Measurements from ENCODE around the gene ATP9A. TPM values are rescaled to one million over a fixed set of nuclear protein-coding genes. Genes with fewer than 3 reads are reported as not detected.

The ATP9A gene
- total RNA-seq, 2 donors from 2014 or later: 19.5 to 23.4 TPM

DNA sequence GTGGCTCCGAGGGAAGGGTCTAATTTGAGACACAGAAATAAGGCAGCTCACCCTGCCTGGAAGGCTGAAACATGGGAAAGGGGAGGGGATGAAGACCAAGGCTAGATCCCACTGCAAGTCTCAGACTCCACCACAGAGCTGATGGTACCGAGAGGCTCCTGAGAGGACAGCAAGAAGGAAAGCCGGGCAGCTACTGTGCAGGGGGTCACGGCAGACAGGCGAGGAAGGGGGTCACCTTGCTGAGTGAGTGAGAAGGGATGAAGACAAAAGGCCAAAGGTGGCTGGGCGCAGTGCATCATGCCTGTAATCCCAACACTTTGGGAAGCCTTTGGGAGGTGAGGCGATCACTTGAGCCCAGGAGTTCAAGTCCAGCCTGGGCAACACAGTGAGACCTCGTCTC is 100.7 kb downstream of the ATP9A start:
- peaks cover 15% of the 10 kb centered on the region for H3K36me3 ChIP-seq
- no peak overlapping the region for H3K27ac ChIP-seq
- H3K27me3 ChIP-seq: no peaks in the 10 kb centered on the region
- no peak overlapping the region for H3K4me3 ChIP-seq
- H3K4me1 ChIP-seq: no peaks in the 10 kb centered on the region
- TF ChIP-seq, protein P1, sequence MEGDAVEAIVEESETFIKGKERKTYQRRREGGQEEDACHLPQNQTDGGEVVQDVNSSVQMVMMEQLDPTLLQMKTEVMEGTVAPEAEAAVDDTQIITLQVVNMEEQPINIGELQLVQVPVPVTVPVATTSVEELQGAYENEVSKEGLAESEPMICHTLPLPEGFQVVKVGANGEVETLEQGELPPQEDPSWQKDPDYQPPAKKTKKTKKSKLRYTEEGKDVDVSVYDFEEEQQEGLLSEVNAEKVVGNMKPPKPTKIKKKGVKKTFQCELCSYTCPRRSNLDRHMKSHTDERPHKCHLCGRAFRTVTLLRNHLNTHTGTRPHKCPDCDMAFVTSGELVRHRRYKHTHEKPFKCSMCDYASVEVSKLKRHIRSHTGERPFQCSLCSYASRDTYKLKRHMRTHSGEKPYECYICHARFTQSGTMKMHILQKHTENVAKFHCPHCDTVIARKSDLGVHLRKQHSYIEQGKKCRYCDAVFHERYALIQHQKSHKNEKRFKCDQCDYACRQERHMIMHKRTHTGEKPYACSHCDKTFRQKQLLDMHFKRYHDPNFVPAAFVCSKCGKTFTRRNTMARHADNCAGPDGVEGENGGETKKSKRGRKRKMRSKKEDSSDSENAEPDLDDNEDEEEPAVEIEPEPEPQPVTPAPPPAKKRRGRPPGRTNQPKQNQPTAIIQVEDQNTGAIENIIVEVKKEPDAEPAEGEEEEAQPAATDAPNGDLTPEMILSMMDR (IDR thresholded peaks at IDR 0.05): no peak
- no peaks in the 10 kb centered on the region for H3K9me3 ChIP-seq
- DNase-seq (ENCODE audit: low spot score): no peak

GRCh38 chr20:51667002-51667408 is 101.2 kb downstream of the ATP9A start:
- no peak for DNase-seq (ENCODE audit: low spot score)
- Histone ChIP-seq H3K4me3 (no peak overlapping the region), H3K27ac (no peak overlapping the region), H3K27me3 (no peaks in the 10 kb centered on the region), H3K4me1 (no peaks in the 10 kb centered on the region), H3K36me3 (peaks cover 15% of the 10 kb centered on the region), H3K9me3 (no peaks in the 10 kb centered on the region)
- TF ChIP-seq, protein P1 (IDR thresholded peaks at IDR 0.05): no peak

- Histone ChIP-seq H3K27ac (no peak overlapping the region), H3K9me3 (no peaks in the 10 kb centered on the region), H3K4me1 (no peaks in the 10 kb centered on the region), H3K36me3 (peaks cover 15% of the 10 kb centered on the region), H3K4me3 (no peak overlapping the region), H3K27me3 (no peaks in the 10 kb centered on the region)
- no peak for DNase-seq (ENCODE audit: low spot score)
- TF ChIP-seq, protein P1 (IDR thresholded peaks at IDR 0.05): no peak
These were observed 102.1 kb downstream of the ATP9A start for GRCh38 chr20:51666126-51666525.

DNA sequence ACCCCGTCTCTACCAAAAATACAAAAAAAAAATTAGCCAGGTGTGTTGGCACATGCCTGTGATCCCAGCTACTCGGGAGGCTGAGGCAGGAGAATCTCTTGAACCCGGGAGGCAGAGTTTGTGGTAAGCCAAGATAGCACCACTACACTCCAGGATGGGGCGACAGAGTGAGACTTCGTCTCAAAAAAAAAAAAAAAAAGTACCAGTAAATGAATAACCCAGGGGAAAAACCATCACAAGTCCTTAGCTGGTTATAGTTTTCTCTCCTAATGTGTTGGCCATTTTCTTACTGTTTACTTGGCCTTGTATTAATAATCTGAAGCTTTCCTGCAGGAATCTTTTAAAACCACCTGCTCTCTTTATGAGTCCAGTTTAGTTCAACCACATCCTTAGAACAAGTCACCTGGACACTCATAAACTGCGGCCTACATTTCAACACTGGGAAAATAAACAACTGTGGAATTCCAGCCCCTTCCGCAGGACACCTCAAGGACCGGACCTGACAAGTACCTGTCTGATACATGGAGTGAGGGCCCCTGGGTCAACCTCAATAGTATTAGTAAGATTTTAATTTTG is 102.6 kb downstream of the ATP9A start:
- H3K36me3 ChIP-seq: peaks cover 15% of the 10 kb centered on the region
- no peaks in the 10 kb centered on the region for H3K4me1 ChIP-seq
- no peak for DNase-seq (ENCODE audit: low spot score)
- no peaks in the 10 kb centered on the region for H3K9me3 ChIP-seq
- no peak overlapping the region for H3K27ac ChIP-seq
- TF ChIP-seq, protein P1 (IDR thresholded peaks at IDR 0.05): no peak
- H3K27me3 ChIP-seq: no peaks in the 10 kb centered on the region
- no peak overlapping the region for H3K4me3 ChIP-seq

DNA sequence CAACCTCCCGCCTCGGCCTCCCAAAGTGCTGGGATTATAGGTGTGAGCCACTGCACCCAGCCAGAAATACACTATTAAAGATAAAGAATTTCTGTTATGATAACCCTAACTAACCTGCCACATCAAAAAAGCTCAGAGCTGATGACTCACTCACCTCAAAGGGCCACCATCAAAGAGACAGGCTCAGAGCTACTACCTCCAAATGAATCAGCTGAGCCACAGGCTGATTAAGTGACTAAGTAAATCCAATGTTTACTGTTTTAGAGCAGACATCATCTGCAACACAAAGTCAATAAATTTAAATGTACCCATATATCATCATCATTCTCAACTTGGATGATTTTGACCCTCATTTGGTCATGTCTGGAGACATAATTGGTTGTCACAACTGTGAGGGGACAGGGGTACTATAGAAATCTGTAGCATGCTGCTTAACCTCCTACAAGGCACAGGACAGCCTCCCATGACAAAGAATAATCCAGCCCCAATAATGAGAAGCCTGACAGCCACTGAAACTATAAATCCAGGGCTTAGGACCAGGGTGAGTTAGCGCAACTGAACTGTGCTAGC is 106.5 kb downstream of the ATP9A start:
- H3K27ac ChIP-seq: no peak overlapping the region
- H3K4me3 ChIP-seq: no peak overlapping the region
- H3K27me3 ChIP-seq: no peaks in the 10 kb centered on the region
- no peak for DNase-seq (ENCODE audit: low spot score)
- H3K36me3 ChIP-seq: no peaks in the 10 kb centered on the region
- H3K9me3 ChIP-seq: no peaks in the 10 kb centered on the region
- H3K4me1 ChIP-seq: no peaks in the 10 kb centered on the region
- TF ChIP-seq, protein P1 (IDR thresholded peaks at IDR 0.05): no peak

Data from right atrium auricular region (tissue), 2 donors.